B cell (primary cell): ENCODE data around the gene BSG. TPM values are rescaled to one million over a fixed set of nuclear protein-coding genes. Genes with fewer than 3 reads are reported as not detected.
"Not testable (repeated sequence)": the region's sequence is repeated elsewhere in the genome, so short reads cannot be mapped to it uniquely, and the experiment has no call there.

Source experiments
- ATAC-seq: fragments of 200-7000 bp; cut with Tn5 transposase; one replicate; pipeline ENCODE4 v1.10.0; 2021; ENCODE audit warnings: low read depth, mild to moderate bottlenecking, moderate number of reproducible peaks, moderate library complexity
- CTCF ChIA-PET: fragments of 350-600 bp; sonication (Branson Sonifier 250); formaldehyde crosslinking; loops from one replicate; lab custom pipeline; 2021; ENCODE audit warnings: antibody characterized with exemption, inconsistent platforms; lab: Charles Lee
- POLR2A ChIA-PET: fragments of 350-600 bp; sonication (Branson Sonifier 250); formaldehyde crosslinking; loops from one replicate; lab custom pipeline; 2021; ENCODE audit warnings: antibody characterized with exemption; lab: Charles Lee
- DNase-seq: peaks from one replicate; pipeline ENCODE4 v3.0.0; 2013
- H2AFZ ChIP-seq: 2 replicates; pipeline ENCODE4 v1.6.1; 2012; ENCODE audit warnings: mild to moderate bottlenecking, low read depth, low read length; ENCODE audit not compliant: insufficient read depth, poor library complexity, severe bottlenecking
- H3K27ac ChIP-seq, 2 donors: 1 replicate in 1 of 2; 2 replicates in 1 of 2; pipeline ENCODE4 v1.5.1; 2012 to 2013; ENCODE audit warnings: low read length in 2 of 2, mild to moderate bottlenecking in 2 of 2, moderate library complexity in 1 of 2
- H3K27me3 ChIP-seq, 4 experiments: fragments of 200-600 bp in 1 of 4; sonication (generic) in 1 of 4; replicated peaks in 1 of 4; 1 replicate in 2 of 4; 2 replicates in 2 of 4; pipeline versions ENCODE4 v1.6.1 to v1.7.0; 2013 to 2016; ENCODE audit warnings: low read length in 3 of 4, mild to moderate bottlenecking in 2 of 4, mixed read lengths in 1 of 4, moderate library complexity in 1 of 4; ENCODE audit not compliant: insufficient read depth in 4 of 4, control insufficient read depth in 3 of 4; ENCODE audit errors: control extremely low read depth in 1 of 4
- H3K36me3 ChIP-seq, 2 experiments: replicated peaks in 1 of 2; 1 replicate in 1 of 2; 2 replicates in 1 of 2; pipeline versions ENCODE4 v1.6.1 to v1.7.1; 2013; ENCODE audit warnings: low read length in 1 of 2; ENCODE audit not compliant: insufficient read depth in 2 of 2, control insufficient read depth in 1 of 2; ENCODE audit errors: control extremely low read depth in 1 of 2, extremely low read depth in 1 of 2
- H3K4me1 ChIP-seq, 2 donors: fragments of 200-600 bp in 1 of 2; sonication (generic) in 1 of 2; 1 replicate in 1 of 2; 2 replicates in 1 of 2; pipeline versions ENCODE4 v1.5.1 to v1.6.1; 2013 to 2017; ENCODE audit warnings: low read length in 2 of 2; ENCODE audit not compliant: control insufficient read depth in 2 of 2, insufficient read depth in 2 of 2
- H3K4me2 ChIP-seq: replicated peaks from 2 replicates; pipeline ENCODE3; 2012; ENCODE audit warnings: mild to moderate bottlenecking, low read depth, low read length; ENCODE audit not compliant: poor library complexity, severe bottlenecking
- H3K4me3 ChIP-seq, 5 experiments: fragments of 200-600 bp in 1 of 5; sonication (generic) in 1 of 5; 1 replicate in 3 of 5; 2 replicates in 2 of 5; pipeline versions ENCODE4 v1.5.1 to v1.7.0; 2011 to 2016; ENCODE audit warnings: low read length in 4 of 5, mild to moderate bottlenecking in 4 of 5, low read depth in 2 of 5, control low read depth in 1 of 5, moderate library complexity in 1 of 5; ENCODE audit not compliant: insufficient read depth in 1 of 5; ENCODE audit errors: control extremely low read depth in 1 of 5, extremely low read depth in 1 of 5
- H3K79me2 ChIP-seq: fragments of 200-600 bp; sonication (generic); one replicate; pipeline ENCODE4 v1.6.0; 2016; ENCODE audit warnings: low read length; ENCODE audit not compliant: control insufficient read depth, insufficient read depth
- H3K9ac ChIP-seq: fragments of 200-600 bp; sonication (generic); 2 replicates; pipeline ENCODE4 v1.6.1; 2017; ENCODE audit warnings: mild to moderate bottlenecking, low read length, moderate library complexity
- H3K9me3 ChIP-seq, 3 donors: one replicate each; pipeline versions ENCODE4 v1.6.1 to v1.7.1; 2013; ENCODE audit warnings: low read length in 2 of 3; ENCODE audit not compliant: control insufficient read depth in 2 of 3, insufficient read depth in 1 of 3; ENCODE audit errors: control extremely low read depth in 1 of 3
- H4K20me1 ChIP-seq: 2 replicates; pipeline ENCODE4 v1.6.0; 2012; ENCODE audit warnings: mild to moderate bottlenecking, low read length; ENCODE audit not compliant: insufficient read depth, control insufficient read depth, poor library complexity, severe bottlenecking
- H3K27ac Mint-ChIP-seq: one replicate; pipeline ENCODE4 v1.8.0; 2021; ENCODE audit warnings: mixed read lengths
- H3K27me3 Mint-ChIP-seq: one replicate; pipeline ENCODE4 v1.8.0; 2021; ENCODE audit warnings: mixed read lengths
- H3K4me1 Mint-ChIP-seq: one replicate; pipeline ENCODE4 v1.8.0; 2021; ENCODE audit warnings: mixed read lengths
- H3K4me3 Mint-ChIP-seq: one replicate; pipeline ENCODE4 v1.8.0; 2021; ENCODE audit warnings: mixed read lengths
- H3K9me3 Mint-ChIP-seq: one replicate; pipeline ENCODE4 v1.8.0; 2022; ENCODE audit warnings: mixed read lengths; ENCODE audit not compliant: insufficient read depth
- CTCF ChIP-seq: fragments of 200-600 bp; IDR thresholded peaks from one replicate; pipeline ENCODE4 v1.8.0; 2022; ENCODE audit warnings: antibody characterized with exemption, mild to moderate bottlenecking
- EZH2 ChIP-seq: IDR thresholded peaks from 2 replicates; pipeline ENCODE4 v1.6.1; 2012; ENCODE audit warnings: borderline replicate concordance, low read depth, mild to moderate bottlenecking, moderate library complexity, low read length; ENCODE audit not compliant: insufficient read depth, poor library complexity, severe bottlenecking
- WGBS: methylation state at CpG from one replicate; pipeline ENCODE4 v1.1.5; 2013; ENCODE audit warnings: missing lambda C conversion rate; ENCODE audit not compliant: insufficient coverage; 5-methylcytosine and 5-hydroxymethylcytosine counted together
- intact Hi-C: fragments of 100-400 bp; cut with micrococcal nuclease; formaldehyde crosslinking; loops from one replicate; pipeline ENCODE4 v1.10.0; 2022
- polyA plus RNA-seq: library from polyadenylated mRNA; depleted of rRNA; stranded (reverse); fragments of >200 nt; gene quantifications from 2 replicates; pipeline ENCODE4 v1.2.3, GENCODE V29; 2012
- total RNA-seq, 2 donors: library from RNA; stranded (reverse); fragments of 120-200 nt in 1 of 2; gene quantifications; 1 replicate in 1 of 2; 2 replicates in 1 of 2; pipeline versions ENCODE4 v1.2.3 to v1.2.4, GENCODE V29; 2013 to 2022

Gene BSG
- total and polyA plus RNA-seq, 2 donors (not counting 1 experiment from before 2014, with no cell fraction given) = 82.1 to 131 TPM

DNA sequence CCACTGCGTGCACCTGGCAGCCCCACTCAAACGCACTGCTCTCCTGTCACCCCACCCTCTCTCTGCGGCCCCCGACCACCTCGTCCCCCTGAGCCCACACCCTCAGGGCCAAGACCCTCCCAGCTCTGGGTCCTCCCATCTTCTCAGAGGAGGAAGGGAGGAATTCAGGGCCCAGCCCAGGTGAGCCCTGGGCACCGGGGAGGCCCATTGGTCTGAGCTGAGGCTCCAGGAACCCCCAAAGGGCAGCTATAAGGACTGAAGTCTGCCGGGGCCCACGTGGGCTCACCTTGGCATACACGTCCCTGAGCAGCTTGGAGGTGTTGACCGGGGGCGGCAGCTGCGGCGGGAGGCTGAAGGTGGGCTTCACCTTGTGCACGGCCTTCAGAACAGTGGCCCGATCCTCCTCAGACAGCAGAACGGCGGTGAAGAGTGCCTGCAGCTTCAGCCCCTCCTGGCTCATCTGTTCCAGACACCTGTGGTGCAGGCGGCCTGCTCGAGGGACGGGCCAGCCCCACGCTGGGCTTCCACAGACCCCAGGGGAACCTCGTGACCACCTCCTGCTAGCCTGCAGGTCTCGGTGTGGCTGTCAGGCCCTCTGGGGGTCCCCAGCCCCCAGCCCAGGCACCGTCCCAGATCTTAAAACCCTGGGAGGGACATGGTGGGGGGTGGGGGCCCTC, 52.2 kb downstream of the BSG start:
- intact Hi-C loops = no loop called here
- Histone ChIP-seq H3K27ac (no peak overlapping the region), H3K9ac (no peak overlapping the region), H4K20me1 (peaks cover 28% of the 10 kb centered on the region), H3K79me2 (peaks cover 17% of the 10 kb centered on the region), H3K4me2 (no peak overlapping the region), H3K4me3 (no peak overlapping the region), H3K9me3 (no peaks in the 10 kb centered on the region), H3K4me1 (no peaks in the 10 kb centered on the region), H3K27me3 (no peaks in the 10 kb centered on the region), H2AFZ (no peak overlapping the region), H3K36me3 (peaks cover 0 to 35% of the 10 kb centered on the region in 2 experiments)
- Mint-ChIP-seq H3K4me1 (peaks cover 3% of the 10 kb centered on the region), H3K9me3 (no peaks in the 10 kb centered on the region), H3K27me3 (no peaks in the 10 kb centered on the region), H3K4me3 (no peak overlapping the region), H3K27ac (no peak overlapping the region)
- TF ChIP-seq EZH2 = no peak
- TF ChIP-seq CTCF = no peak
- ATAC-seq (no peak), DNase-seq (no peak)
- ChIA-PET POLR2A (interaction anchor here (0.6 kb wide), 1 partner anchor 35 kb away, joined by 5 read pairs; no protein-coding TSS in a partner anchor), CTCF (no interaction called here)
- WGBS = 95% methylated on average over 24 of the region's 24 CpGs

DNA sequence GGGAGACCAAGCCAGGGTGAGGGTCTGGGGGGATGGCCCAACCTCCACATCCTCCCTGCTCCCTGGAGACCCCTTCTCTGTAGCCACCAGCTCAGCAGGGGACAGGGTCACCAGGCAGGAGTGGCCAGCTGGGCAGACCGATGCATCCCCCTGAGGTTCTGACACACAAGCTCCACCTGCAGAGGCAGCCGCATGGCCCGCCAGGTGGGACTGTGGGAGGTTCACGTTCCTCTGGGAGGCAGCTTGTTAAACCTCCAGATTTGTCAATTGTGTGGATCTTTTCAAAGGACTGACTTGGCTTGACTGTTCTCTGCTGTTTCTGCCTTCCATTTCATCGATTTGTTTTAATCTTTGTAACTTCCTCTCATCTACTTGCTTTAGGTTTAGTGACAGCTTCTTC, 52.9 kb downstream of the BSG start:
- H3K4me1 Mint-ChIP-seq = peaks cover 4% of the 10 kb centered on the region
- peaks cover 23% of the 10 kb centered on the region for H3K79me2 ChIP-seq
- H3K4me3 ChIP-seq = no peak overlapping the region
- ATAC-seq = no peak
- CTCF ChIA-PET = no interaction called here
- POLR2A ChIA-PET = interaction anchor here (0.6 kb wide), 1 partner anchor 8 kb away, joined by 5 read pairs; the partner anchor contains the start of gene POLRMT
- no peaks in the 10 kb centered on the region for H3K4me1 ChIP-seq
- H3K27me3 Mint-ChIP-seq = no peaks in the 10 kb centered on the region
- intact Hi-C loops = no loop called here
- peaks cover 0 to 36% of the 10 kb centered on the region in 2 experiments for H3K36me3 ChIP-seq
- H3K27ac Mint-ChIP-seq = no peak overlapping the region
- H3K4me2 ChIP-seq = no peak overlapping the region
- no peak overlapping the region for H3K4me3 Mint-ChIP-seq
- DNase-seq = no peak
- no peak overlapping the region for H3K27ac ChIP-seq
- no peak overlapping the region for H3K9ac ChIP-seq
- no peaks in the 10 kb centered on the region for H3K9me3 ChIP-seq
- no peak for TF ChIP-seq CTCF
- 100% methylated on average over 4 of the region's 5 CpGs for WGBS
- H2AFZ ChIP-seq = no peak overlapping the region
- peaks cover 32% of the 10 kb centered on the region for H4K20me1 ChIP-seq
- no peaks in the 10 kb centered on the region for H3K27me3 ChIP-seq
- no peaks in the 10 kb centered on the region for H3K9me3 Mint-ChIP-seq

GRCh38 chr19:626566-626965, 54.2 kb downstream of the BSG start:
- H3K9me3 Mint-ChIP-seq, H3K27ac ChIP-seq, H3K4me3 Mint-ChIP-seq, H3K4me3 ChIP-seq, H3K9me3 ChIP-seq, intact Hi-C loops, H3K4me2 ChIP-seq, H3K4me1 Mint-ChIP-seq, H3K4me1 ChIP-seq, H3K27me3 Mint-ChIP-seq, H3K27me3 ChIP-seq, H2AFZ ChIP-seq, ATAC-seq, H3K27ac Mint-ChIP-seq, H3K9ac ChIP-seq, DNase-seq: not testable (repeated sequence)
- Histone ChIP-seq H4K20me1 (peaks cover 38% of the 10 kb centered on the region), H3K79me2 (peaks cover 35% of the 10 kb centered on the region), H3K36me3 (peaks cover 0 to 38% of the 10 kb centered on the region in 2 experiments)
- 100% methylated on average over 4 of the region's 7 CpGs for WGBS
- ChIA-PET CTCF (interaction anchor here (1.4 to 2.4 kb wide), 2 partner anchors 43 to 108 kb away, joined by 4 to 5 read pairs; no protein-coding TSS in a partner anchor), POLR2A (interaction anchor here (0.7 to 1.1 kb wide), 2 partner anchors 10 to 788 kb away, joined by 3 read pairs; no protein-coding TSS in a partner anchor)
